ENCODE data around the gene VAV3. TPM values are rescaled to one million over a fixed set of nuclear protein-coding genes. Genes with fewer than 3 reads are reported as not detected.

VAV3 gene
- total RNA-seq, 1 donor from 2014 or later: 2.9 TPM

- H3K27ac Mint-ChIP-seq (ENCODE audit: unreplicated experiment): no peak overlapping the region
- H3K4me3 Mint-ChIP-seq: no peak overlapping the region
- no peaks in the 10 kb centered on the region for H3K27me3 Mint-ChIP-seq (ENCODE audit: low read depth)
- peaks cover 3% of the 10 kb centered on the region for H3K36me3 Mint-ChIP-seq (ENCODE audit: low read depth)
- DNase-seq (ENCODE audit: low read depth, low spot score): no peak
- no peak for TF ChIP-seq CTCF (conservative IDR thresholded peaks at IDR 0.05)
- peaks cover 3% of the 10 kb centered on the region for H3K9me3 Mint-ChIP-seq
- peaks cover 14% of the 10 kb centered on the region for H3K4me1 Mint-ChIP-seq
These were observed 160.2 kb downstream of the VAV3 start for GRCh38 chr1:107804741-107805140.

DNA sequence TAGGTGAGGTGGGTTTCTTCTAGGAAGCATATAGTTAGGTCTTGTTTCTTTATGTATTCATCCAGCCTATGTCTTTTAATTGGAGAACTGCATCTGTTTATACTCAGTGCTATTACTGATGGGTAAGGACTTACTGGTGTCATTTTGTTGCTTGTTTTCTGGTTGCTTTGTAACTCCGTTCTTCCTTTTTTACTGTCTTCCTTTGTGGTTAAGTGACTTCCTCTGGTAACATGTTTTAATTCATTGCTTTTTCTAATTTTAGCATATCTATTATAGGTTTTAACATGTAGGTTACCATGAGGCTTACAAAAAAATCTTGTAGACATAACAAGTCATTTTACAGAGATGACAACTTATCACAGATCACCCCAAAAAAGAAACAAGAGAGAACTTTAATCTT, 160.8 kb downstream of the VAV3 start:
- peaks cover 3% of the 10 kb centered on the region for H3K36me3 Mint-ChIP-seq (ENCODE audit: low read depth)
- no peaks in the 10 kb centered on the region for H3K27me3 Mint-ChIP-seq (ENCODE audit: low read depth)
- H3K27ac Mint-ChIP-seq (ENCODE audit: unreplicated experiment): no peak overlapping the region
- peaks cover 14% of the 10 kb centered on the region for H3K4me1 Mint-ChIP-seq
- no peak overlapping the region for H3K4me3 Mint-ChIP-seq
- H3K9me3 Mint-ChIP-seq: peaks cover 3% of the 10 kb centered on the region
- no peak for TF ChIP-seq CTCF (conservative IDR thresholded peaks at IDR 0.05)
- no peak for DNase-seq (ENCODE audit: low read depth, low spot score)

DNA sequence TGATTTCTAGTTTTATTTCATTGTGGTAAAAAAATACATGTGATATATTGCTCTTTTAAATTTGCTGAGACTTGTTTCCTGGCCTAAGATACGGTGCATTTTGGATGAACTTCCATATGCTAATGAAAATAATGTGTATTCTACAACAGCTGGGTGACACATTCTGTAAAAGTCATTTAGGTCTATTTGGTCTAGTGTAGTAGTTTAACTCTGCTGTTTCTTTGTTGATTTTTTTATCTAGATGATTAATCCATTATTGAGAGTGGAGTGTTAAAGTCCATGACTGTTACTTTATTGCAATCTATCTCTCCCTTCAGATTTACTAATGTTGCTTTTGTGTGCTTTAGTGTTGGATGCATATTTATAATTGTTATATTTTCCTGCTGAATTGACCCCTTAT, 161.4 kb downstream of the VAV3 start:
- Mint-ChIP-seq H3K9me3 (peaks cover 3% of the 10 kb centered on the region), H3K27me3 (ENCODE audit: low read depth) (no peaks in the 10 kb centered on the region)

GRCh38 chr1:107802654-107803053, 162.3 kb downstream of the VAV3 start:
- TF ChIP-seq CTCF (conservative IDR thresholded peaks at IDR 0.05): no peak
- peaks cover 14% of the 10 kb centered on the region for H3K4me1 Mint-ChIP-seq
- H3K4me3 Mint-ChIP-seq: no peak overlapping the region
- H3K27ac Mint-ChIP-seq (ENCODE audit: unreplicated experiment): no peak overlapping the region
- DNase-seq (ENCODE audit: low read depth, low spot score): no peak
- peaks cover 3% of the 10 kb centered on the region for H3K36me3 Mint-ChIP-seq (ENCODE audit: low read depth)
- H3K9me3 Mint-ChIP-seq: peaks cover 3% of the 10 kb centered on the region
- no peaks in the 10 kb centered on the region for H3K27me3 Mint-ChIP-seq (ENCODE audit: low read depth)

More for the DNA sequence above, 161.4 kb downstream of the VAV3 start:
- DNase-seq (ENCODE audit: low read depth, low spot score): no peak
- Mint-ChIP-seq H3K4me1 (peaks cover 14% of the 10 kb centered on the region), H3K36me3 (ENCODE audit: low read depth) (peaks cover 3% of the 10 kb centered on the region), H3K4me3 (no peak overlapping the region), H3K27ac (ENCODE audit: unreplicated experiment) (no peak overlapping the region)
- no peak for TF ChIP-seq CTCF (conservative IDR thresholded peaks at IDR 0.05)

DNA sequence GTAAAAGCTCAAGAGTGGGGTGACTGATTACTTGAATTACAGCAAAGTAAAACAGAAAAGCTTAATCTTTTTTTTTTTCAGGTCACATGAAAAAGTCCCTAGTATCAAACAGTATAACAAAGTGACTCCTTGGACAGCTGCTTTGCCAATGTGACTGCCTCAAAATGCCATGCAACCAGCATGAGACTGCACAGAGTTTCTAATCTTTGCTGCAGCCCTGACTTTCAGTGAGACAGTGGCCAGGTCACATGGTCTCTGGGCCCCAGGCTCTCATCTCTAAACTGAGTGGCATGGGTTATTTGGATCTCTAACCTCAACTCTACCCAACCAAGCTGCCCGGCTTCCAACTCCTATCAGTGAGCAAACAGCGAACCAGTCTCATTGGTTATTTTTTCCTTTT, 169.0 kb downstream of the VAV3 start:
- no peaks in the 10 kb centered on the region for H3K27me3 Mint-ChIP-seq (ENCODE audit: low read depth)
- H3K4me3 Mint-ChIP-seq: no peak overlapping the region
- peaks cover 3% of the 10 kb centered on the region for H3K9me3 Mint-ChIP-seq
- no peaks in the 10 kb centered on the region for H3K4me1 Mint-ChIP-seq
- DNase-seq (ENCODE audit: low read depth, low spot score): no peak
- TF ChIP-seq CTCF (conservative IDR thresholded peaks at IDR 0.05): no peak
- no peak overlapping the region for H3K27ac Mint-ChIP-seq (ENCODE audit: unreplicated experiment)
- H3K36me3 Mint-ChIP-seq (ENCODE audit: low read depth): peaks cover 3% of the 10 kb centered on the region

- Mint-ChIP-seq H3K4me3 (no peak overlapping the region), H3K27me3 (ENCODE audit: low read depth) (no peaks in the 10 kb centered on the region), H3K9me3 (no peaks in the 10 kb centered on the region), H3K4me1 (no peaks in the 10 kb centered on the region), H3K36me3 (ENCODE audit: low read depth) (no peaks in the 10 kb centered on the region), H3K27ac (ENCODE audit: unreplicated experiment) (no peak overlapping the region)
- TF ChIP-seq CTCF (conservative IDR thresholded peaks at IDR 0.05): no peak
- no peak for DNase-seq (ENCODE audit: low read depth, low spot score)
These were observed 169.5 kb downstream of the VAV3 start for GRCh38 chr1:107795441-107795840.
